Panc1 (cell line): ENCODE results near the gene INAVA. TPM values are rescaled to one million over a fixed set of nuclear protein-coding genes. Genes with fewer than 3 reads are reported as not detected.

Source experiments
- ATAC-seq: fragments of 200-7000 bp; cut with Tn5 transposase; 2 replicates; pipeline ENCODE4 v1.9.1; 2020; ENCODE audit warnings: mild to moderate bottlenecking, moderate library complexity
- BruUV-seq: library from RNA; stranded (reverse); fragments of 400-500 nt; replicated peaks from 2 replicates; lab custom pipeline; 2021; lab: Mats Ljungman, UMichigan
- CTCF ChIA-PET: fragments of 300-600 bp; sonication (Branson Sonifier 250); formaldehyde crosslinking; loops from one replicate; lab custom pipeline; 2022; ENCODE audit warnings: antibody characterized with exemption; lab: Charles Lee
- POLR2A ChIA-PET: fragments of 300-600 bp; sonication (Branson Sonifier 250); formaldehyde crosslinking; loops from one replicate; lab custom pipeline; 2022; ENCODE audit warnings: antibody characterized with exemption; lab: Charles Lee
- DNase-seq: peaks from one replicate; pipeline ENCODE4 v3.0.0-alpha.2; 2010; ENCODE audit warnings: low read depth, low spot score
- H3K27ac ChIP-seq: 2 replicates; pipeline ENCODE4 v1.5.1; 2011; ENCODE audit warnings: mild to moderate bottlenecking, low read length, inconsistent platforms
- H3K27me3 ChIP-seq: fragments of 200-500 bp; sonication (Bioruptor generic); 2 replicates; pipeline ENCODE4 v1.6.0; 2014; ENCODE audit warnings: low read length, inconsistent platforms; ENCODE audit not compliant: control insufficient read depth, insufficient read depth
- H3K36me3 ChIP-seq: fragments of 200-500 bp; sonication (Bioruptor generic); 2 replicates; pipeline ENCODE4 v1.5.1; 2014; ENCODE audit warnings: inconsistent platforms, mild to moderate bottlenecking, low read length, moderate library complexity; ENCODE audit not compliant: control insufficient read depth, insufficient read depth
- H3K4me1 ChIP-seq: 2 replicates; pipeline ENCODE4 v1.5.1; 2011; ENCODE audit warnings: inconsistent platforms, mild to moderate bottlenecking, low read length, moderate library complexity; ENCODE audit not compliant: control insufficient read depth, insufficient read depth
- H3K4me3 ChIP-seq, 2 experiments: 2 replicates each; pipeline ENCODE4 v1.5.1; 2011 to 2012; ENCODE audit warnings: low read depth in 2 of 2, low read length in 2 of 2, mild to moderate bottlenecking in 2 of 2, inconsistent platforms in 1 of 2, moderate library complexity in 1 of 2
- H3K9me3 ChIP-seq: fragments of 200-500 bp; sonication (Bioruptor generic); 2 replicates; pipeline ENCODE4 v1.5.1; 2014; ENCODE audit warnings: low read depth, mild to moderate bottlenecking, inconsistent platforms, low read length, moderate library complexity; ENCODE audit not compliant: control insufficient read depth, insufficient read depth
- POLR2AphosphoS5 ChIP-seq: IDR thresholded peaks from 2 replicates; pipeline ENCODE4 v1.6.1; 2012; ENCODE audit warnings: mild to moderate bottlenecking, low read depth, low read length, moderate library complexity
- SIN3A ChIP-seq: IDR thresholded peaks from 2 replicates; pipeline ENCODE4 v1.6.1; 2012; ENCODE audit warnings: low read depth, mild to moderate bottlenecking, low read length, moderate library complexity, borderline replicate concordance; ENCODE audit not compliant: insufficient read depth
- TCF7L2 ChIP-seq: IDR thresholded peaks from 2 replicates; pipeline ENCODE4 v1.6.1; 2011; ENCODE audit warnings: mild to moderate bottlenecking, low read depth, low read length, inconsistent platforms
- in situ Hi-C: cut with HindIII; loops from 2 replicates; pipeline ENCODE4 v1.10.0; 2016; ENCODE audit warnings: low sequenced_read_pairs, low pct_unique_long_range_greater_than_20kb
- intact Hi-C: fragments of 100-400 bp; cut with micrococcal nuclease; formaldehyde crosslinking; loops from one replicate; pipeline ENCODE4 v1.10.0; 2022; ENCODE audit not compliant: unreplicated experiment
- total RNA-seq: library from RNA; stranded (reverse); gene quantifications from one replicate; pipeline ENCODE4 v1.2.1, GENCODE V29; 2021; ENCODE audit not compliant: unreplicated experiment
- TF ChIP-seq, protein P1 (sequence below): fragments of 450-650 bp; IDR thresholded peaks from 2 replicates; pipeline ENCODE4 v1.5.1; 2017; ENCODE audit warnings: mild to moderate bottlenecking
- TF ChIP-seq, protein P2 (sequence below), 2 experiments: IDR thresholded peaks; 2 replicates each; pipeline ENCODE4 v1.6.1; 2011 to 2012; ENCODE audit warnings: low read depth in 2 of 2, control low read depth in 1 of 2, low read length in 1 of 2, mild to moderate bottlenecking in 1 of 2, moderate library complexity in 1 of 2; ENCODE audit not compliant: insufficient read depth in 1 of 2

Gene INAVA
- total RNA-seq, 1 experiment from 2014 or later = 3.6 TPM

DNA sequence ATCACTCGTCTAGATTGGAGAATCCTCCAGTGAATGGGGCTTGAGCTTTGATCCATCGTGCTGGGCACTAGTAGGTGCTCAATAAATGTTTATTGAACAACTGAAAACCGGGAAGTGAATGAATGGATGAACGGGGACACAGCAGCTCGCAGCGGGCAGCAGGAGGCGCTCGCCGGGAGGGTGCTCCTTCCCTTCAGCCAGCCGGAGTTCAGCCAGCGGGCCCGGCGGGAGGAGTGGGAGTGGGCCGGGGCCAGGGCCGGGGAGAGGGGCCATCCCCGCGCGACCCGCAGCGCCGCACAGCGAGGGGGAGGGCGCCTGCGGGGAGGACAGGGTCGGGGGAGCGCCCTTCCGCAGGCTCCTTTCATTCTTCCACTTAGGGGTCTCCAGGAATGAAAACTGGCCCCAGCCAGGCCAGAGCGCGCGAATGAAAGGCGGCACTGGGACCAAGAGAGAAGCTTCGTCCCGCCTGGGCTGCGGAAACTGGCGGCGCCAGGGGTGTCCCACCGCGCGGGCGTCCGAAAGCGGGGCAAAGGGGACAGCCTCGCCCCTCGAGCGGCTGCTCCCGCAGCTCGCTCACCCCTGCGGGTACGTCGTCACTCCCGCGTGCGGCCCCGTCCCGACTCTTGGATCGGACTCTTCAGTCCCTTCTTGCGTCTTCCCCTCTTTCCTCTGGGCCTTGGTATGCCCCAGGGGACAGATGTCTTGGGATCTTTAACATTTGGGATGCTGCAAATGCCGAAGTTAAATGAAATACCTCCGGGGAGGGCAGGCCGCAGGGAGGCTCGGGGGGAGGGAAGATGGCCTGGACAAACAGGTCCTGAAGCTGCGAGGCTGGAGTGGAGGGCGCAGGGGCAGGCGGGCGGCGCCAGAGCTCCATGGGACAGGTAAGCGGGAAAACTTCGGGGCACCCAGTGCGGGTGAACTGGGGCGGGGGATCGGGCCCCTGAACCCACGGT, 3.6 kb upstream of the INAVA start:
- ATAC-seq (peak; percentile 83), DNase-seq (peak; percentile 24)
- intact Hi-C loops (no loop called here), in situ Hi-C loops (no loop called here)
- ChIA-PET CTCF (no interaction called here), POLR2A (no interaction called here)
- H3K27me3 ChIP-seq = no peaks in the 10 kb centered on the region
- H3K36me3 ChIP-seq = no peaks in the 10 kb centered on the region
- H3K4me1 ChIP-seq = peaks cover 24% of the 10 kb centered on the region
- peak overlapping the region; percentile 52 for H3K4me3 ChIP-seq
- BruUV-seq = no TSS peak
- TF ChIP-seq POLR2AphosphoS5 (no peak), TCF7L2 (peak; percentile 71; the same call in 1 of the 2 replicates), SIN3A (no peak)
- TF ChIP-seq, protein P1, sequence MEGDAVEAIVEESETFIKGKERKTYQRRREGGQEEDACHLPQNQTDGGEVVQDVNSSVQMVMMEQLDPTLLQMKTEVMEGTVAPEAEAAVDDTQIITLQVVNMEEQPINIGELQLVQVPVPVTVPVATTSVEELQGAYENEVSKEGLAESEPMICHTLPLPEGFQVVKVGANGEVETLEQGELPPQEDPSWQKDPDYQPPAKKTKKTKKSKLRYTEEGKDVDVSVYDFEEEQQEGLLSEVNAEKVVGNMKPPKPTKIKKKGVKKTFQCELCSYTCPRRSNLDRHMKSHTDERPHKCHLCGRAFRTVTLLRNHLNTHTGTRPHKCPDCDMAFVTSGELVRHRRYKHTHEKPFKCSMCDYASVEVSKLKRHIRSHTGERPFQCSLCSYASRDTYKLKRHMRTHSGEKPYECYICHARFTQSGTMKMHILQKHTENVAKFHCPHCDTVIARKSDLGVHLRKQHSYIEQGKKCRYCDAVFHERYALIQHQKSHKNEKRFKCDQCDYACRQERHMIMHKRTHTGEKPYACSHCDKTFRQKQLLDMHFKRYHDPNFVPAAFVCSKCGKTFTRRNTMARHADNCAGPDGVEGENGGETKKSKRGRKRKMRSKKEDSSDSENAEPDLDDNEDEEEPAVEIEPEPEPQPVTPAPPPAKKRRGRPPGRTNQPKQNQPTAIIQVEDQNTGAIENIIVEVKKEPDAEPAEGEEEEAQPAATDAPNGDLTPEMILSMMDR = peak; percentile 76; the same call in 1 of the 2 replicates
- TF ChIP-seq, protein P2, sequence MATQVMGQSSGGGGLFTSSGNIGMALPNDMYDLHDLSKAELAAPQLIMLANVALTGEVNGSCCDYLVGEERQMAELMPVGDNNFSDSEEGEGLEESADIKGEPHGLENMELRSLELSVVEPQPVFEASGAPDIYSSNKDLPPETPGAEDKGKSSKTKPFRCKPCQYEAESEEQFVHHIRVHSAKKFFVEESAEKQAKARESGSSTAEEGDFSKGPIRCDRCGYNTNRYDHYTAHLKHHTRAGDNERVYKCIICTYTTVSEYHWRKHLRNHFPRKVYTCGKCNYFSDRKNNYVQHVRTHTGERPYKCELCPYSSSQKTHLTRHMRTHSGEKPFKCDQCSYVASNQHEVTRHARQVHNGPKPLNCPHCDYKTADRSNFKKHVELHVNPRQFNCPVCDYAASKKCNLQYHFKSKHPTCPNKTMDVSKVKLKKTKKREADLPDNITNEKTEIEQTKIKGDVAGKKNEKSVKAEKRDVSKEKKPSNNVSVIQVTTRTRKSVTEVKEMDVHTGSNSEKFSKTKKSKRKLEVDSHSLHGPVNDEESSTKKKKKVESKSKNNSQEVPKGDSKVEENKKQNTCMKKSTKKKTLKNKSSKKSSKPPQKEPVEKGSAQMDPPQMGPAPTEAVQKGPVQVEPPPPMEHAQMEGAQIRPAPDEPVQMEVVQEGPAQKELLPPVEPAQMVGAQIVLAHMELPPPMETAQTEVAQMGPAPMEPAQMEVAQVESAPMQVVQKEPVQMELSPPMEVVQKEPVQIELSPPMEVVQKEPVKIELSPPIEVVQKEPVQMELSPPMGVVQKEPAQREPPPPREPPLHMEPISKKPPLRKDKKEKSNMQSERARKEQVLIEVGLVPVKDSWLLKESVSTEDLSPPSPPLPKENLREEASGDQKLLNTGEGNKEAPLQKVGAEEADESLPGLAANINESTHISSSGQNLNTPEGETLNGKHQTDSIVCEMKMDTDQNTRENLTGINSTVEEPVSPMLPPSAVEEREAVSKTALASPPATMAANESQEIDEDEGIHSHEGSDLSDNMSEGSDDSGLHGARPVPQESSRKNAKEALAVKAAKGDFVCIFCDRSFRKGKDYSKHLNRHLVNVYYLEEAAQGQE (IDR thresholded peaks at IDR 0.05; ENCODE audit: insufficient read depth in 1 of 2, low read depth in 2 of 2, low read length in 1 of 2) = no peak
- peak overlapping the region; percentile 82 for H3K27ac ChIP-seq
- H3K9me3 ChIP-seq = no peaks in the 10 kb centered on the region

DNA sequence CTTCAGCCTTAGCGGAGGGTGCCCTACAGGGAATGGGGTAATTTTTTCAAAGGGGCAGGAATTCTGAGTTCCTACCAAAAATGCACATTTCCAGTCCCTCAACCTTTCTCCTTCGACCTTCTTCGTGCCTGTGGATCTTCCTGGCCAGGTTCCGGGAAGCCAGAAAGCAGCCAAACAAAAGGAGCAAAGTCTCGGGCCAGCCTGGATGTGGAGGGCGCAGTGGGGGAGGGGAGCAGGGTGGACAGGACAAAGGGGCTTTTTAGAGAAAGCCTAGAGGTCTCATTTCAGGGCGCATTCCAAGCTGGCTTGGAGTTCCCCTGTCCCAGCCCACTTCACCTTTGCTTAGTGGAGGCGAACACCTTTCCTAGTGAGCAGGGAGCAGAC, 2.9 kb upstream of the INAVA start:
- peak overlapping the region; percentile 82 for H3K27ac ChIP-seq
- H3K36me3 ChIP-seq = no peaks in the 10 kb centered on the region
- ChIA-PET CTCF (no interaction called here), POLR2A (no interaction called here)
- H3K4me3 ChIP-seq = peak overlapping the region; percentile 52
- DNase-seq (no peak), ATAC-seq (no peak)
- intact Hi-C loops = no loop called here
- in situ Hi-C loops = no loop called here
- TF ChIP-seq, protein P2 (IDR thresholded peaks at IDR 0.05; ENCODE audit: insufficient read depth in 1 of 2, low read depth in 2 of 2, low read length in 1 of 2) = no peak
- TF ChIP-seq SIN3A = no peak
- no peak for TF ChIP-seq POLR2AphosphoS5
- TF ChIP-seq, protein P1 = no peak
- no peak for TF ChIP-seq TCF7L2
- H3K27me3 ChIP-seq = no peaks in the 10 kb centered on the region
- peaks cover 24% of the 10 kb centered on the region for H3K4me1 ChIP-seq
- no peaks in the 10 kb centered on the region for H3K9me3 ChIP-seq
- no TSS peak for BruUV-seq
